A549 (cell line): ENCODE results near the gene WDFY2. TPM values are rescaled to one million over a fixed set of nuclear protein-coding genes. Genes with fewer than 3 reads are reported as not detected.

Source experiments
- ATAC-seq, 2 experiments: fragments of 200-7000 bp in 1 of 2; fragments of >200 bp in 1 of 2; cut with Nextera tagmentation in 1 of 2; cut with Tn5 transposase in 1 of 2; 3 replicates each; pipeline versions ENCODE4 v1.8.0 to v1.9.1; 2018 to 2020; ENCODE audit warnings: mild to moderate bottlenecking in 1 of 2, moderate library complexity in 1 of 2
- CTCF ChIA-PET: fragments of 300-600 bp; sonication (Branson Sonifier 250); formaldehyde crosslinking; extraction: SDS; loops from one replicate; lab custom pipeline; 2021; ENCODE audit warnings: antibody characterized with exemption, inconsistent platforms; lab: Yijun Ruan, JAX
- POLR2A ChIA-PET: fragments of 350-600 bp; formaldehyde crosslinking; extraction: SDS; loops from one replicate; lab custom pipeline; 2021; ENCODE audit warnings: antibody characterized with exemption, inconsistent platforms; lab: Yijun Ruan, JAX
- DNase-seq, 2 experiments: peaks; one replicate each; pipeline versions ENCODE4 v3.0.0 to v3.0.0-alpha.2; 2011 to 2016; ENCODE audit warnings: low read depth in 1 of 2, low spot score in 1 of 2
- FAIRE-seq: peaks from 2 replicates; lab custom pipeline; 2011; peaks lifted over from hg19 to GRCh38; lab: Jason Lieb, UNC
- H3K27ac ChIP-seq, 2 experiments: fragments of >200 bp; sonication (Bioruptor Twin); formaldehyde crosslinking; 3 replicates each; pipeline ENCODE4 v1.5.1; 2016 to 2017
- H3K4me1 ChIP-seq: fragments of >200 bp; sonication (Bioruptor Twin); formaldehyde crosslinking; 3 replicates; pipeline ENCODE4 v1.6.1; 2016
- H3K4me2 ChIP-seq: fragments of >200 bp; sonication (Bioruptor Twin); formaldehyde crosslinking; 3 replicates; pipeline ENCODE4 v1.6.1; 2016
- H3K4me3 ChIP-seq: fragments of >200 bp; sonication (Bioruptor Twin); formaldehyde crosslinking; 3 replicates; pipeline ENCODE4 v1.5.1; 2016
- H3K9me3 ChIP-seq: fragments of >200 bp; sonication (Bioruptor Twin); formaldehyde crosslinking; 3 replicates; pipeline ENCODE4 v1.6.1; 2016
- BHLHE40 ChIP-seq: IDR thresholded peaks from 2 replicates; pipeline ENCODE4 v1.6.1; 2012; ENCODE audit warnings: low read depth, low read length, inconsistent platforms
- CBX8 ChIP-seq: fragments of 200-600 bp; sonication (generic); IDR thresholded peaks from 2 replicates; pipeline ENCODE4 v1.6.1; 2016
- CEBPB ChIP-seq, 2 experiments: fragments of >200 bp in 1 of 2; sonication (Bioruptor Twin) in 1 of 2; formaldehyde crosslinking in 1 of 2; IDR thresholded peaks; 2 replicates each; pipeline ENCODE4 v1.6.1; 2012 to 2016
- CHD2 ChIP-seq: fragments of 150-350 bp; IDR thresholded peaks from 2 replicates; pipeline ENCODE4 v1.6.1; 2014; ENCODE audit warnings: low read length; ENCODE audit not compliant: partially characterized antibody
- CHD4 ChIP-seq: fragments of 200-600 bp; sonication (generic); IDR thresholded peaks from 2 replicates; pipeline ENCODE4 v1.6.1; 2016; ENCODE audit warnings: antibody characterized with exemption, mild to moderate bottlenecking, borderline replicate concordance
- EP300 ChIP-seq, 2 experiments: fragments of >200 bp; sonication (Bioruptor Twin); formaldehyde crosslinking; IDR thresholded peaks; 2 replicates in 1 of 2; 3 replicates in 1 of 2; pipeline ENCODE4 v1.6.1; 2016 to 2017
- ESRRA ChIP-seq: fragments of 150-350 bp; IDR thresholded peaks from 2 replicates; pipeline ENCODE4 v1.6.1; 2014; ENCODE audit warnings: mild to moderate bottlenecking, low read length, borderline replicate concordance
- FOSB ChIP-seq: fragments of 250-450 bp; sonication (Bioruptor Pico); IDR thresholded peaks from 2 replicates; pipeline ENCODE4 v1.5.0; 2020; ENCODE audit warnings: mild to moderate bottlenecking, moderate library complexity
- FOSL2 ChIP-seq, 2 experiments: fragments of 450-650 bp in 1 of 2; fragments of >200 bp in 1 of 2; sonication (Bioruptor Twin) in 1 of 2; formaldehyde crosslinking; IDR thresholded peaks; 2 replicates each; pipeline versions ENCODE4 v1.5.0 to v1.6.1; 2016 to 2020; ENCODE audit warnings: mild to moderate bottlenecking in 1 of 2, moderate library complexity in 1 of 2
- FOXS1 ChIP-seq: fragments of 250-450 bp; sonication (Bioruptor Pico); IDR thresholded peaks from 2 replicates; pipeline ENCODE4 v1.5.0; 2020; ENCODE audit warnings: mild to moderate bottlenecking, moderate library complexity
- GATA3 ChIP-seq: IDR thresholded peaks from 2 replicates; pipeline ENCODE4 v1.6.1; 2012; ENCODE audit warnings: borderline replicate concordance
- HOXB5 ChIP-seq: fragments of 250-450 bp; sonication (Bioruptor Pico); IDR thresholded peaks from 2 replicates; pipeline ENCODE4 v1.5.0; 2020; ENCODE audit warnings: mild to moderate bottlenecking, moderate library complexity
- JUN ChIP-seq, 2 experiments: fragments of >200 bp; sonication (Bioruptor Twin); formaldehyde crosslinking; IDR thresholded peaks; 2 replicates in 1 of 2; 3 replicates in 1 of 2; pipeline ENCODE4 v1.6.1; 2016 to 2017
- JUNB ChIP-seq: fragments of >200 bp; sonication (Bioruptor Twin); formaldehyde crosslinking; IDR thresholded peaks from 2 replicates; pipeline ENCODE4 v1.6.1; 2016
- MYC ChIP-seq: IDR thresholded peaks from 2 replicates; pipeline ENCODE4 v1.6.1; 2012; ENCODE audit warnings: mild to moderate bottlenecking, inconsistent platforms, low read length, improper control_type of control experiment, borderline replicate concordance
- NR3C1 ChIP-seq: fragments of >200 bp; sonication (Bioruptor Twin); formaldehyde crosslinking; IDR thresholded peaks from 3 replicates; pipeline ENCODE4 v1.6.1; 2017
- PHF8 ChIP-seq: fragments of 200-600 bp; sonication (generic); IDR thresholded peaks from 2 replicates; pipeline ENCODE4 v1.6.1; 2016; ENCODE audit warnings: low read depth, mild to moderate bottlenecking, antibody characterized with exemption, moderate library complexity, borderline replicate concordance
- POLR2A ChIP-seq: IDR thresholded peaks from 2 replicates; pipeline ENCODE4 v1.6.1; 2012; ENCODE audit warnings: mild to moderate bottlenecking, low read length
- POLR2AphosphoS2 ChIP-seq: conservative IDR thresholded peaks from 2 replicates; pipeline ENCODE4 v1.6.1; 2012; ENCODE audit warnings: low read length, improper control_type of control experiment, inconsistent platforms
- RAD21 ChIP-seq, 2 experiments: fragments of >200 bp in 1 of 2; sonication (Bioruptor Twin) in 1 of 2; formaldehyde crosslinking in 1 of 2; IDR thresholded peaks in 1 of 2; conservative IDR thresholded peaks in 1 of 2; 2 replicates in 1 of 2; 3 replicates in 1 of 2; pipeline ENCODE4 v1.6.1; 2012 to 2018; ENCODE audit warnings: inconsistent platforms in 1 of 2
- RARB ChIP-seq: fragments of 250-450 bp; sonication (Bioruptor Pico); IDR thresholded peaks from 2 replicates; pipeline ENCODE4 v1.8.0; 2021; ENCODE audit warnings: mild to moderate bottlenecking, moderate library complexity
- RCOR1 ChIP-seq: fragments of 150-350 bp; IDR thresholded peaks from 2 replicates; pipeline ENCODE4 v1.6.1; 2014; ENCODE audit warnings: antibody characterized with exemption, low read length, low read depth
- SMC3 ChIP-seq: fragments of >200 bp; sonication (Bioruptor Twin); formaldehyde crosslinking; IDR thresholded peaks from 3 replicates; pipeline ENCODE4 v1.6.1; 2018; ENCODE audit warnings: inconsistent platforms
- TP53 ChIP-seq: fragments of 250-450 bp; sonication (Bioruptor Pico); IDR thresholded peaks from 2 replicates; pipeline ENCODE4 v1.5.0; 2021; ENCODE audit warnings: mild to moderate bottlenecking, moderate library complexity
- ZC3H11A ChIP-seq: fragments of 450-650 bp; IDR thresholded peaks from 2 replicates; pipeline ENCODE4 v1.6.1; 2014; ENCODE audit warnings: antibody characterized with exemption, mild to moderate bottlenecking
- ZFP36 ChIP-seq: fragments of 450-650 bp; IDR thresholded peaks from 2 replicates; pipeline ENCODE4 v1.6.1; 2014; ENCODE audit warnings: borderline replicate concordance; ENCODE audit not compliant: partially characterized antibody
- WGBS: methylation state at CpG from one replicate; pipeline ENCODE4 v1.1.6; 2017; ENCODE audit errors: missing lambda C conversion rate; 5-methylcytosine and 5-hydroxymethylcytosine counted together
- polyA plus RNA-seq, 4 experiments: library from polyadenylated mRNA; depleted of rRNA in 3 of 4; stranded (reverse); fragments of >200 nt; fragmentation: RNase III in 1 of 4; extraction: RNeasy Plus Mini Kit Qiagen cat#74134 plus additional on column Dnase treatment in 1 of 4; gene quantifications; 2 replicates in 3 of 4; 3 replicates in 1 of 4; pipeline ENCODE4 v1.2.3, GENCODE V29; 2011 to 2017
- TF ChIP-seq, protein P1 (sequence below): fragments of >200 bp; sonication (Bioruptor Twin); formaldehyde crosslinking; IDR thresholded peaks from 3 replicates; pipeline ENCODE4 v1.5.1; 2016
- TF ChIP-seq, protein P2 (sequence below): IDR thresholded peaks from 2 replicates; pipeline ENCODE4 v1.6.1; 2012
- TF ChIP-seq, protein P3 (sequence below): fragments of 250-450 bp; sonication (Bioruptor Pico); IDR thresholded peaks from 2 replicates; pipeline ENCODE4 v1.5.0; 2020; ENCODE audit warnings: low read depth, mild to moderate bottlenecking, moderate library complexity
- TF ChIP-seq, protein P4 (sequence below): IDR thresholded peaks from 2 replicates; pipeline ENCODE4 v1.6.1; 2012; ENCODE audit warnings: low read depth, borderline replicate concordance
- TF ChIP-seq, protein P5 (sequence below): IDR thresholded peaks from 2 replicates; pipeline ENCODE4 v1.6.1; 2012

WDFY2 gene
- polyA plus RNA-seq, 2 of the 4 experiments (the other 2 are of a cell fraction): 5.2 to 8.5 TPM

DNA sequence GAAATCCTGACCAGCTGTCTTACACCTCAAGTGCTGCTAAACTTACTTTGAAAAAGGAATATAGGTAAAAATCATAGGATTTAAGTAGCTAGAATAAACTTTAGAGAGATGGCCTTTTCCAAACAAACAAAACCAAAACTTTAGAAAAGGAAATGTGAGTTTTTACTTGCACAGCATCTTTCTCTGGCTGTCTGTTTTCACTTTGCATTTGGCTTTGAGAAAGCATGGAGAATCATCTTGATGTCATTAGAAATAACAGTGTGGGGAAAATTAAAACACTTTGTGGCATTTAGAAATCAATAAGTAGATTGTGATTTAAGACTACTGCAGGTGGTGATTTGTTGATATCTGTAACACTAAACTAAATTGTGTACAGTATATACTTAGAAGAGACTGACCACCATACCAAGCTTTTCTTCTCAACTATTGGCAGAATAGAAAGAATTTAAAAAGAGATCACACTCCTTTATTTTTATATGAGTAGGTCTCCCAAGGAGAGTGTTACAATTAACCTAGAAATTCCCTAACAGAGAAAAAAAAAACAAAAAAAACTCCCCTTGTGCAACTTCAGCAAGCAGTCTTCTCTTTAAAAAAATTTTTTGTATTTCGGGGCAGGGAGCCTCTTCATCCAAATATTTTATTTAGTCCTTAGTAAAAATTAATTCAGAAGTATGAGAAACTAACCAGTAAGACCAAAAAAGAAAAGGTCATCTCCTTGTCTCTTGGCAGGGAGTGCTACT lies 6.1 kb downstream of the WDFY2 start:
- DNase-seq: no peak
- TF ChIP-seq JUN (IDR thresholded peaks at IDR 0.05): no peak
- no peak for TF ChIP-seq RCOR1
- TF ChIP-seq, protein P1, sequence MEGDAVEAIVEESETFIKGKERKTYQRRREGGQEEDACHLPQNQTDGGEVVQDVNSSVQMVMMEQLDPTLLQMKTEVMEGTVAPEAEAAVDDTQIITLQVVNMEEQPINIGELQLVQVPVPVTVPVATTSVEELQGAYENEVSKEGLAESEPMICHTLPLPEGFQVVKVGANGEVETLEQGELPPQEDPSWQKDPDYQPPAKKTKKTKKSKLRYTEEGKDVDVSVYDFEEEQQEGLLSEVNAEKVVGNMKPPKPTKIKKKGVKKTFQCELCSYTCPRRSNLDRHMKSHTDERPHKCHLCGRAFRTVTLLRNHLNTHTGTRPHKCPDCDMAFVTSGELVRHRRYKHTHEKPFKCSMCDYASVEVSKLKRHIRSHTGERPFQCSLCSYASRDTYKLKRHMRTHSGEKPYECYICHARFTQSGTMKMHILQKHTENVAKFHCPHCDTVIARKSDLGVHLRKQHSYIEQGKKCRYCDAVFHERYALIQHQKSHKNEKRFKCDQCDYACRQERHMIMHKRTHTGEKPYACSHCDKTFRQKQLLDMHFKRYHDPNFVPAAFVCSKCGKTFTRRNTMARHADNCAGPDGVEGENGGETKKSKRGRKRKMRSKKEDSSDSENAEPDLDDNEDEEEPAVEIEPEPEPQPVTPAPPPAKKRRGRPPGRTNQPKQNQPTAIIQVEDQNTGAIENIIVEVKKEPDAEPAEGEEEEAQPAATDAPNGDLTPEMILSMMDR: no peak
- TF ChIP-seq POLR2AphosphoS2: no peak
- TF ChIP-seq, protein P2, sequence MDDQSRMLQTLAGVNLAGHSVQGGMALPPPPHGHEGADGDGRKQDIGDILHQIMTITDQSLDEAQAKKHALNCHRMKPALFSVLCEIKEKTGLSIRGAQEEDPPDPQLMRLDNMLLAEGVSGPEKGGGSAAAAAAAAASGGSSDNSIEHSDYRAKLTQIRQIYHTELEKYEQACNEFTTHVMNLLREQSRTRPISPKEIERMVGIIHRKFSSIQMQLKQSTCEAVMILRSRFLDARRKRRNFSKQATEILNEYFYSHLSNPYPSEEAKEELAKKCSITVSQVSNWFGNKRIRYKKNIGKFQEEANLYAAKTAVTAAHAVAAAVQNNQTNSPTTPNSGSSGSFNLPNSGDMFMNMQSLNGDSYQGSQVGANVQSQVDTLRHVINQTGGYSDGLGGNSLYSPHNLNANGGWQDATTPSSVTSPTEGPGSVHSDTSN: no peak
- TF ChIP-seq PHF8: no peak
- no peak for TF ChIP-seq GATA3
- TF ChIP-seq CHD4: no peak
- no peak for TF ChIP-seq MYC
- TF ChIP-seq FOSB (CRISPR knock-in tag): no peak
- no peak for TF ChIP-seq CHD2
- TF ChIP-seq HOXB5 (CRISPR knock-in tag): no peak
- TF ChIP-seq, all 56 proteins: peak for 0
- H3K4me1 ChIP-seq: peaks cover 82% of the 10 kb centered on the region
- FAIRE-seq (no peak), ATAC-seq (no peak; a peak in 1 of 6 replicates)
- H3K4me2 ChIP-seq: peak overlapping the region; percentile 86
- POLR2A ChIA-PET: interaction anchor here (0.8 to 3.5 kb wide), 3 partner anchors 54 to 137 kb away, joined by 3 to 43 read pairs (median 3); partner anchors contain the start of gene INTS6
- H3K27ac ChIP-seq: peak overlapping the region; percentile 79 to 92
- no peaks in the 10 kb centered on the region for H3K9me3 ChIP-seq
- CTCF ChIA-PET: interaction anchor here (1.5 to 2.5 kb wide), 2 partner anchors 141 to 208 kb away, joined by 4 to 13 read pairs; no protein-coding TSS in a partner anchor
- WGBS: 11% methylated on average over 1 of the region's 1 CpG
- no peak overlapping the region for H3K4me3 ChIP-seq

DNA sequence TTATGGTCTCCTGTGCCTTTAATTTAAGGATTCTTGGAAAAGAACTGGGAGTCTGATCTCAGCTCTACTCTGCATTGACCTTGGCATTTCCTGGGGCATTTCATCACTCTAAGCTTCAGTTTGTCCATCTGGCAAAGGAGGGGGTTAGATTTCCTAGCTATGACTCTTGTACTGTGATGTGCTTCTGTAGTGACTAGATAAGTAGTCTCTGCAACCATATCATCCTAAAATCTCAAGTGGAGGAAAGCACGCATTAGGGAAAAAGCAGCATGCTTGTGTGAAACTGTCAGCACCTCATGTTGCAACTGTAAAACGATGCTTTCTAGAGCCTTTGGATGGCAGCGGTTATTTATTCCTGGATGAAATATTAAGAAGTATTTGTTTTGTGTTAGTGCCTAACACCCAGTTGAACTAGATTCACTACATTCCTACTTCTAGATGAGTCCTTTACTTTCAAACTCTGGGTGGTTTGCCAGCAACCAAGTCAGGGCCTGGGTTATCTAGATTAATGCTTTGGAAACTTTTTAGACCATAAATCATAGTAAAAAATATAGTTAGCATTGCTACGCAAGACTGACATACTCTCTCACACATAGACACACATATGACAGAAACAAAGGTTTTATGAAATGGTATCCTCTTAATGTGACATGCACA lies 6.8 kb downstream of the WDFY2 start:
- FAIRE-seq (peak; percentile 43), ATAC-seq (peak; percentile 97 to 99), DNase-seq (peak; percentile 35 to 80)
- TF ChIP-seq ZFP36 (no peak), EP300 (IDR thresholded peaks at IDR 0.05) (peak in 1 of 2 experiments; percentile 66; a peak in 2 of 5 replicates), TP53 (no peak), RARB (CRISPR knock-in tag) (no peak), SMC3 (peak; percentile 46; the same call in 2 of the 3 replicates), POLR2A (no peak), FOXS1 (CRISPR knock-in tag) (no peak), RAD21 (conservative IDR thresholded peaks at IDR 0.05 in 1 of 2, IDR thresholded peaks at IDR 0.05 in 1 of 2) (peak in 1 of 2 experiments; percentile 36; a peak in 3 of 5 replicates), FOSL2 (IDR thresholded peaks at IDR 0.05) (no peak), FOSL2 (CRISPR knock-in tag; IDR thresholded peaks at IDR 0.05) (peak; percentile 43), CEBPB (IDR thresholded peaks at IDR 0.05) (peak; percentile 67 to 92; a peak in 3 of 4 replicates), JUNB (peak; percentile 36; the same call in 1 of the 2 replicates), BHLHE40 (no peak), CBX8 (no peak), ESRRA (0 out of 2 replicates have a peak, but pooled peaks have one; percentile 52), ZC3H11A (no peak), HOXB5 (CRISPR knock-in tag) (no peak), POLR2AphosphoS2 (no peak), GATA3 (peak; percentile 84), NR3C1 (no peak), JUN (IDR thresholded peaks at IDR 0.05) (peak; percentile 46 to 67; a peak in 3 of 5 replicates), FOSB (CRISPR knock-in tag) (no peak)
- TF ChIP-seq, protein P3, sequence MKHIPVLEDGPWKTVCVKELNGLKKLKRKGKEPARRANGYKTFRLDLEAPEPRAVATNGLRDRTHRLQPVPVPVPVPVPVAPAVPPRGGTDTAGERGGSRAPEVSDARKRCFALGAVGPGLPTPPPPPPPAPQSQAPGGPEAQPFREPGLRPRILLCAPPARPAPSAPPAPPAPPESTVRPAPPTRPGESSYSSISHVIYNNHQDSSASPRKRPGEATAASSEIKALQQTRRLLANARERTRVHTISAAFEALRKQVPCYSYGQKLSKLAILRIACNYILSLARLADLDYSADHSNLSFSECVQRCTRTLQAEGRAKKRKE (CRISPR knock-in tag): no peak
- TF ChIP-seq, protein P4, sequence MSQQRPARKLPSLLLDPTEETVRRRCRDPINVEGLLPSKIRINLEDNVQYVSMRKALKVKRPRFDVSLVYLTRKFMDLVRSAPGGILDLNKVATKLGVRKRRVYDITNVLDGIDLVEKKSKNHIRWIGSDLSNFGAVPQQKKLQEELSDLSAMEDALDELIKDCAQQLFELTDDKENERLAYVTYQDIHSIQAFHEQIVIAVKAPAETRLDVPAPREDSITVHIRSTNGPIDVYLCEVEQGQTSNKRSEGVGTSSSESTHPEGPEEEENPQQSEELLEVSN: no peak
- TF ChIP-seq, protein P5, sequence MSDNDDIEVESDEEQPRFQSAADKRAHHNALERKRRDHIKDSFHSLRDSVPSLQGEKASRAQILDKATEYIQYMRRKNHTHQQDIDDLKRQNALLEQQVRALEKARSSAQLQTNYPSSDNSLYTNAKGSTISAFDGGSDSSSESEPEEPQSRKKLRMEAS: peak; percentile 49
- H3K4me1 ChIP-seq: peaks cover 82% of the 10 kb centered on the region
- H3K9me3 ChIP-seq: no peaks in the 10 kb centered on the region
- peak overlapping the region; percentile 21; the same call in 1 of the 3 replicates for H3K4me3 ChIP-seq
- peak overlapping the region; percentile 86 for H3K4me2 ChIP-seq
- 6% methylated on average over 4 of the region's 4 CpGs for WGBS
- ChIA-PET CTCF (interaction anchor here (1.5 to 2.5 kb wide), 2 partner anchors 140 to 207 kb away, joined by 4 to 13 read pairs; no protein-coding TSS in a partner anchor), POLR2A (interaction anchor here (0.8 to 3.5 kb wide), 3 partner anchors 53 to 138 kb away, joined by 3 to 43 read pairs (median 3); partner anchors contain the start of gene INTS6)
- H3K27ac ChIP-seq: peak overlapping the region; percentile 79 to 92
